Measurements from ENCODE around the gene ELN.

DNA sequence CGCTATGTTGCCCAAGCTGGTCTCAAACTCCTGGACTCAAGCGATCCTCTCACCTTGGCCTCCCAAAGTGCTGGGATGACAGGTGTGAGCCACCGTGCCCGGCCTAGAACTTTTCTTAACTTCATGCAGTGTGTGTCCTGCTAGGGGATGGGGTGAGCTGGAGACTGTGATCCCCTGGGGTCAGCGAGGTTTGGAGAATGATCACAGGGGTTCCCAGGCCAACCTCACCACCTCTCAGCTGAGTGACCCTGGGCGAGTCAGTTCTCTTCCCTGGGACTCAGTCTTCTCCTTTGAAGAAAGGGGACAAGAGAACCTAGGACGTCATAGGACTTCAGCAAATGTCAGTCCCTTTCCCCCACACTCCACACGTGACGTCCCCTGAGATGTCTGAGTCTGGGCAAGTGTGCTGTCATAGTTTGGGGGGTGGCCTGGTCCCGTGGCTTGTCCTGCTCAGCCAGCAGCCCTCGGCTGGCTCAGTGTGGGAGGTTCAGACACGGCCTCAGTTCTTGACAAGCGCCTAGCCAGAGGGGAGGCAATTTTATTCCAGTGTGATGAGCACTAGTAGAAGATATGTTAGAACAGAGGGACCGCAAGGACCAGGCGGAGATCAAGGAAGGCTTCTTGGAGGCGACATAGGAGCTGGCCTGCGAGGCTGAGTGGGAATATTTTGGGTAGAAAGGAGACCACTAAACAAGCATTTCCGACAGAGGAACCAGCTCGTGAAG is 43.3 kb upstream of the ELN start:
- TF ChIP-seq CTCF (IDR thresholded peaks at IDR 0.05) = no peak
- no peak for TF ChIP-seq POLR2AphosphoS5 (IDR thresholded peaks at IDR 0.05)
- TF ChIP-seq POLR2A (IDR thresholded peaks at IDR 0.05) = no peak
- no peak for TF ChIP-seq EP300 (IDR thresholded peaks at IDR 0.05)
